ENCODE results near the gene ATXN7L3. TPM values are rescaled to one million over a fixed set of nuclear protein-coding genes. Genes with fewer than 3 reads are reported as not detected.

ATXN7L3 gene
- total RNA-seq, 1 experiment from 2014 or later = 65.7 TPM

DNA sequence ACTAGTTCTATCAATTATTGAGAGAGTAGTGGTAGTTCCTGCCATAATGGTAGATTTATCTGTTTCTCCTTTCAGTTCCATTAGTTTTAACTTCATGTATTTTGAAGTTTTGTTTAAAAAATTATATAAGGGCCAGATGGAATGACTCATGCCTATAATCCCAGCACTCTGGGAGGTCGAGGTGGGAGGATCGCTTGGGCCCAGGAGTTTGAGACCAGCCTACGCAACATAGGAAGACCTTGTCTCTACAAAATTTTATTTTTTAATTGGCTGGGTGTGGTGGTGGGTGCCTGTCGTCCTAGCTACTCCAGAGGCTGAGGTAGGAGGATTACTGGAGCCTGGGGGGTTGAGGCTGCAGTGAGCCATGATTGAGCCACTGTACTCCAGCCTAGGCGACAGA is 33.9 kb upstream of the ATXN7L3 start:
- no peaks in the 10 kb centered on the region for H3K36me3 Mint-ChIP-seq (ENCODE audit: insufficient read depth, unreplicated experiment)
- peaks cover 14% of the 10 kb centered on the region for H3K4me1 Mint-ChIP-seq (ENCODE audit: insufficient read depth, unreplicated experiment)
- no peak overlapping the region for H3K4me3 Mint-ChIP-seq (ENCODE audit: unreplicated experiment)
- no peak for TF ChIP-seq CTCF (IDR thresholded peaks at IDR 0.05; ENCODE audit: unreplicated experiment)
- intact Hi-C loops (cut with micrococcal nuclease) = no loop called here
- no peaks in the 10 kb centered on the region for H3K9me3 Mint-ChIP-seq (ENCODE audit: unreplicated experiment)
- BruUV-seq (replicated peaks) = no TSS peak
- POLR2A ChIA-PET = interaction anchor here (1.9 kb wide), 1 partner anchor 12 kb away, joined by 10 read pairs; no protein-coding TSS in a partner anchor
- CTCF ChIA-PET = no interaction called here
- H3K27me3 Mint-ChIP-seq (ENCODE audit: insufficient read depth, unreplicated experiment) = no peaks in the 10 kb centered on the region
- H3K27ac Mint-ChIP-seq (ENCODE audit: low read depth, unreplicated experiment) = no peak overlapping the region
- DNase-seq (ENCODE audit: unreplicated experiment) = no peak

GRCh38 chr17:44232061-44232460 is 32.4 kb upstream of the ATXN7L3 start:
- Mint-ChIP-seq H3K9me3 (ENCODE audit: unreplicated experiment) (no peaks in the 10 kb centered on the region), H3K27me3 (ENCODE audit: insufficient read depth, unreplicated experiment) (no peaks in the 10 kb centered on the region), H3K27ac (ENCODE audit: low read depth, unreplicated experiment) (no peak overlapping the region), H3K4me1 (ENCODE audit: insufficient read depth, unreplicated experiment) (peaks cover 14% of the 10 kb centered on the region), H3K4me3 (ENCODE audit: unreplicated experiment) (no peak overlapping the region), H3K36me3 (ENCODE audit: insufficient read depth, unreplicated experiment) (no peaks in the 10 kb centered on the region)
- no peak for DNase-seq (ENCODE audit: unreplicated experiment)
- intact Hi-C loops (cut with micrococcal nuclease) = no loop called here
- no peak for TF ChIP-seq CTCF (IDR thresholded peaks at IDR 0.05; ENCODE audit: unreplicated experiment)
- CTCF ChIA-PET = no interaction called here
- BruUV-seq (replicated peaks) = no TSS peak
- POLR2A ChIA-PET = no interaction called here

DNA sequence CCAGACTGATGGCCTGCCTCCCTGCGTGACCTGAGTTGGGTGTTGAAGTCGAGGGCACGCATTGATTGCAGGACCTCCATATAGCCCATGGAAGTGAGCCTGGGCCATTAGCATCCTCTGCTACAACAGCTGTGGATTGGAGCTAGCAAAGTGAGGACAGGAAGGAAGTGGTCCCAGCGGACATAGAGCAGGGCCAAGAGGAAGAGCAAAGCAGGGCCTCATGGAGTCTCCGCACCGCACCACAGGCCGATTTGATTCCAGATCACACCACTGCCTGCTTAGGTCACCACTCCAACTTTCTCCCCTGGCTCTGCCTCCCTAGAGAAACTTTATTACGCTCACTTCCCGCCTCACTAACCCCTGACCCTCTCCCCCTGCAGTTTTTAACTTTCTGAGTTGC is 30.5 kb upstream of the ATXN7L3 start:
- H3K36me3 Mint-ChIP-seq (ENCODE audit: insufficient read depth, unreplicated experiment) = no peaks in the 10 kb centered on the region
- H3K27ac Mint-ChIP-seq (ENCODE audit: low read depth, unreplicated experiment) = no peak overlapping the region
- no peak overlapping the region for H3K4me3 Mint-ChIP-seq (ENCODE audit: unreplicated experiment)
- no peaks in the 10 kb centered on the region for H3K27me3 Mint-ChIP-seq (ENCODE audit: insufficient read depth, unreplicated experiment)
- no peaks in the 10 kb centered on the region for H3K9me3 Mint-ChIP-seq (ENCODE audit: unreplicated experiment)
- TF ChIP-seq CTCF (IDR thresholded peaks at IDR 0.05; ENCODE audit: unreplicated experiment) = no peak
- peaks cover 5% of the 10 kb centered on the region for H3K4me1 Mint-ChIP-seq (ENCODE audit: insufficient read depth, unreplicated experiment)
- CTCF ChIA-PET = no interaction called here
- POLR2A ChIA-PET = no interaction called here
- intact Hi-C loops (cut with micrococcal nuclease) = no loop called here
- no TSS peak for BruUV-seq (replicated peaks)
- DNase-seq (ENCODE audit: unreplicated experiment) = no peak

GRCh38 chr17:44229090-44229489 is 29.4 kb upstream of the ATXN7L3 start:
- DNase-seq (ENCODE audit: unreplicated experiment) = no peak
- H3K36me3 Mint-ChIP-seq (ENCODE audit: insufficient read depth, unreplicated experiment) = no peaks in the 10 kb centered on the region

More at GRCh38 chr17:44229090-44229489, 29.4 kb upstream of the ATXN7L3 start:
- ChIA-PET CTCF (no interaction called here), POLR2A (no interaction called here)
- TF ChIP-seq CTCF (IDR thresholded peaks at IDR 0.05; ENCODE audit: unreplicated experiment) = no peak
- Mint-ChIP-seq H3K27me3 (ENCODE audit: insufficient read depth, unreplicated experiment) (no peaks in the 10 kb centered on the region), H3K4me1 (ENCODE audit: insufficient read depth, unreplicated experiment) (no peaks in the 10 kb centered on the region), H3K27ac (ENCODE audit: low read depth, unreplicated experiment) (no peak overlapping the region), H3K9me3 (ENCODE audit: unreplicated experiment) (no peaks in the 10 kb centered on the region), H3K4me3 (ENCODE audit: unreplicated experiment) (no peak overlapping the region)
- BruUV-seq (replicated peaks) = no TSS peak
- intact Hi-C loops (cut with micrococcal nuclease) = no loop called here

All from MCF 10A (cell line).